ENCODE results near the gene TRIP6. TPM values are rescaled to one million over a fixed set of nuclear protein-coding genes. Genes with fewer than 3 reads are reported as not detected.

TRIP6 gene
- total RNA-seq, 2 experiments from 2014 or later: 33.6 to 35.8 TPM

DNA sequence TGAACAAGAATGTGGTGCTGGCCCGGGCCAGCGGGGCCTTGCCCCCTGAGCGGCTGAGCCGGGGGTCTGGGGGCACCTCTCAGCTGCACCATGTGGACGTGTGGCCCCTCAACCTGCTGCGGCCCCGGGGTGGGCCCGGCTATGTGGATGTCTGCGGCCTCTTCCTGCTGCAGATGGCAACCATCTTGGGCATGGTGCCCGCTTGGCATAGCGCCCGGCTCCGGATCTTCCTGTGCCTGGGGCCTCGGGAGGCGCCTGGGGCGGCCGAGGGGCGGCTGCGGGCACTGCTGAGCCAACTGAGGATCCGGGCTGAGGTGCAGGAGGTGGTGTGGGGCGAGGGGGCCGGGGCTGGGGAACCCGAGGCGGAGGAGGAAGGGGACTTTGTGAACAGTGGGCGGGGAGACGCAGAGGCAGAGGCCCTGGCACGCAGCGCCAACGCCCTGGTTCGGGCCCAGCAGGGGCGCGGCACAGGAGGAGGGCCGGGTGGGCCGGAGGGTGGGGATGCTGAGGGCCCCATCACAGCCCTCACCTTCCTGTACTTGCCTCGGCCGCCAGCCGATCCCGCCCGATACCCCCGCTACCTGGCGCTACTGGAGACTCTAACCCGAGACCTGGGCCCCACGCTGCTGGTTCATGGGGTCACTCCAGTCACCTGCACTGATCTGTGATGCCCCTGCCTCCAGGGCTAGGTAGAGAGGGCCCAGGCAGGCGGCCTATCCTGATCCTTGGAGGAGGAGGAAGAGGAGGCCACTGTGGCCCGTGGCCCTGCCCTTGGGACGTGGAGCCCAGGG, 1.1 kb upstream of the TRIP6 start:
- POLR2A ChIA-PET: interaction anchor here (0.6 to 1.1 kb wide), 3 partner anchors 9 to 451 kb away, joined by 3 to 8 read pairs (median 6); partner anchors contain the start of genes SLC12A9 and SRRT
- CTCF ChIA-PET: interaction anchor here (1.0 kb wide), 1 partner anchor 14 kb away, joined by 5 read pairs; the partner anchor contains the start of gene SLC12A9

DNA sequence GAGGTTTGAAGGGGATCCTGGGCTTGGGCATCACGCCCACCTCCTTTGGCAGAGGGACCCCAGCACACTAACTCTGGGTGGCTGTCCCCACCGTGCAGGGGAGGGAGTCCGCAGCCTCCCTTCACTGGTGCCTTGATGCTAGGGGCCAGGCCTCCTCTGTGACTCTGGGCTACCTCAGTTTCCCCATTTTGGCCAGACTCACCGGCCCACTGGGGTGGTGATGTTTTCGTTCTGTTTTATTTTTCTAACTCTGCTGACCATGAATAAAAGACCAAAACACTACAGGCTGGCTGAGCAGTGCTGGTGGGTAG, 503 bp upstream of the TRIP6 start:
- ChIA-PET POLR2A (interaction anchor here (0.6 to 1.1 kb wide), 3 partner anchors 8 to 452 kb away, joined by 3 to 8 read pairs (median 6); partner anchors contain the start of genes SLC12A9 and SRRT), CTCF (interaction anchor here (1.0 to 1.2 kb wide), 2 partner anchors 13 to 14 kb away, joined by 3 to 5 read pairs; partner anchors contain the start of gene SLC12A9)

DNA sequence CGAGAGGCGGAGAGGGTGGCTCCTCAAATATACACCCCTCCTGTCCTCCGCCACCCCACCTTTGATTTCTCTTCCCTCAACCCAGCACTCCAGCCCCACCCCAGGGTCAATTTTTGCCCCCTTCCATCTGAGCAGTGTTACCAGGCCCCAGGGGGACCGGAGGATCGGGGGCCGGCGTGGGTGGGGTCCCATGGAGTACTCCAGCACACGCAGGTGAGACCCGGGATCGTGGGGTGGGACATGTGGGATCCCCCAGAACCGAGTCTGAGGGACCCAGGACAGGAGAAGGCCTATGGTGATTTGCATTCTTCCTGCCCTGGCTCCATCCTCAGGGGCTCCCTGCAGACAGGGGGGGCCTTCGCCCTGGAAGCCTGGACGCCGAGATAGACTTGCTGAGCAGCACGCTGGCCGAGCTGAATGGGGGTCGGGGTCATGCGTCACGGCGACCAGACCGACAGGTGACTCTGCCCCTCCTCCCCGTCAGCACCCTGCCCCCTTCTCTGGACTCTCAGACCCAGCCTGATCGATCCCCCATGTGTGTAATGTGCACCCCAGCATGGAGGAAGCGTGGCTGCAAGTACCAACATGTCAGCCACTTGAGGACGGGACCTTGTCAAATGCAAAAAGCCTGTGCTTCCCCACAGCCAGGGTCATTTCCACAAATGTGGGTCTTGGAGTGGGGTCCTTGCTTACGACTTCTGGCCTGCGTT, 744 bp downstream of the TRIP6 start:
- ChIA-PET POLR2A (no interaction called here), CTCF (interaction anchor here (1.2 kb wide), 1 partner anchor 14 kb away, joined by 3 read pairs; no protein-coding TSS in a partner anchor)

DNA sequence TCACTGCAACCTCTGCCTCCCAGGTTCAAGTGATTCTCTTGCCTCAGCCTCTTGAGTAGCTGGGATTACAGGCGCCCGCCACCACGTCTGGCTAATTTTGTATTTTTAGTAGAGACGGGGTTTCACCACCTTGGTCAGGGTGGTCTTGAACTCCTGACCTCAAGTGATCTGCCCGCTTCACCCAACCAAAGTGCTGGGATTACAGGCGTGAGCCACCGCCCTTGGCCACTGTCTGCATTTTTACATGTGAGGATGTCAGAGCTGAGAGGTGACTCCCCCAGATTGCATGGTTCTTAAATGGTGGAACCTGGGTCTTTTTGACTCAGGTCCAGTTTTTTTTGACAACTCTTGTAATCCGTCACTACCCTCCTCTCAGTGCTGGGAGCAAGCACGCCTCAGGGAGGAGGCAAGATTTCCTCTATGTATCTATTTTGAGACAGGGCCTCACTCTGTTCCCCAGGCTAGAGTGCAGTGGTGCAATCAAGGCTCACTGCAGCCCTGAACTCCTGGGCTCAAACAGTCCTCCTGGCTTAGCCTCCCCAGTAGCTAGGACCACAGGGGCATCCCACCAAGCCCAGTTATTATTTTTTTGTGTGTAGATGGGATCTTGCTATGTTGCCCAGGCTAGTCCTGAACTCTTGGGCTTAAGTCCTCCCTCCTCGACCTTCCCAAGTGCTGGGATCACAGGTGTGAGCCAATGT, 6.6 kb downstream of the TRIP6 start:
- ChIA-PET POLR2A (interaction anchor here (4.9 kb wide), 1 partner anchor 15 kb away, joined by 71 read pairs; the partner anchor contains the start of gene UFSP1), CTCF (no interaction called here)

DNA sequence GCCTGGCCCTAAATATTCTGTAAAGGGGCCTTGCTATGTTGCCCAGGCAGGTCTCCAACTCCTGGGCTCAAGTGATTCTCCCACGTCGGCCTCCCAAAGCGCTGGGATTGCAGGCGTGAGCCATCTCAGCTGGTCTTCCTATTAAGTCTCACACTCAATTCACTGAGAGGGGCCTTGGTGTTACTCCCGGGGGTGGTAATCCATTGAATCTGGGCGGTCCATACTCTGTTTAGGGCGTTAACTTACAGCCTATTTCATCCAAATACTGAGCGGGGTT, 7.1 kb downstream of the TRIP6 start:
- ChIA-PET POLR2A (interaction anchor here (2.0 to 4.9 kb wide), 2 partner anchors 15 to 22 kb away, joined by 17 to 71 read pairs; partner anchors contain the start of genes SLC12A9 and UFSP1), CTCF (no interaction called here)

DNA sequence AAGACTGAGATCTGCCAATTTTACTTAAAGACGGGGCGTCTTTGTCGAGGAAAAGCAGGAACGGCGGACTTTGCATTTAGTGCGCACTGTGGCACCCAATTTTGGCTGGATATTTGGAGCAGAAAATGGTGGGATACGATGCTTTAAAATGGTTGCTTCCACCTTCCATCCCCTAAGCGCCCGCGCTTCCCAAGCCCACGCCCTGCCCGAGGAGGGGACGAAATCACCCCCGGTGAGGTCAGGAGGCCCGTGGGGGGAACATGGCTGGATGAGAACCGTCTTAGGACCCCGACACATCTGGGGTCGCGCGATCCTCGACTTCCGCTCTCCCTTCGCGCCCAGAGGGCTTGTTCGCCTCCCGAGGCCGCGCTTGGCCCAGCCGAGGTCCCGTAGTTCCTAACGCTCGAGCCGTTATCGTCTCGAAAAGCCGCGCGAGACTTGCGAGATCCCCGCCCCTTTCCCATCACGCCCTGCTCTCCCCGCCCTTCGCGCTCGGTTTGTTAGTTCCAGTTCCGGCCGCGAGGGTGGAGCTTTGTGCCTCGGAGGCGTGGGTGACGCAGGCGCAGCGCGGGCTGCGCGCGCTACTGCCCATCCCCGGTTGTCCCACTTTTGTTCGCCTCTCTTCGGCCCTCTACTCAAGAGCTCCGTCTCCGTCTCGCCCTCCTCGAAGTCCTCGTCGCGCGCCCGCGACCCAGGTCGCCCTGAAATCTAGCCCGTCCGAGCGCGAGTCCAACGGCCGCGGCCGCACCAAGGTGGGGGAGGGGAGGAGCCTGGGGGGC, 7.6 kb downstream of the TRIP6 start, which contains the start of gene SRRT:
SRRT (plus strand) TSS at position 527 of the 779 bp plus-strand sequence. CDS start 488 bp downstream, outside the sequence.
- ChIA-PET CTCF (interaction anchor here (1.0 to 3.6 kb wide), 3 partner anchors 13 to 23 kb away, joined by 3 to 25 read pairs (median 13); partner anchors contain the start of genes SLC12A9 and UFSP1), POLR2A (interaction anchor here (0.6 to 4.9 kb wide), 11 partner anchors 8 to 405 kb away, joined by 3 to 71 read pairs (median 6); partner anchors contain the start of genes POP7, SLC12A9, TRIM56 and TRIP6)

DNA sequence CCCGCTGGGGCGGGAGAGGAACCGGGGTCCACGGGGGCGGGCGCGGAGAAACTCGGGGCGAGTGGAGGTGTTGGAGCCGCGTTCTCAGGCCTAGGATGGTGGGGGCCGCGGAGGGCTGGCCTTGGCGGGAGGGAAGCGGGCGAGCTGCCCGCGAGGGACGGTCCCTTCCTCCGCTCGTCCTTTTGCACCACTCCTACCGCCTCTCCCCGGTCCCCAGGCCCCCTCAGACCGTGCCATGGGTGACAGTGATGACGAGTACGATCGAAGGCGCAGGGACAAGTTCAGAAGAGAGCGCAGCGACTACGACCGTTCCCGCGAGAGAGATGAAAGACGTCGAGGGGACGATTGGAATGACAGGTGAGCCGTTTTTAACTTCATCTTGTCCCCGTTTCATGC, 8.2 kb downstream of the TRIP6 start:
- ChIA-PET POLR2A (interaction anchor here (0.6 to 4.9 kb wide), 11 partner anchors 8 to 331 kb away, joined by 3 to 71 read pairs (median 6); partner anchors contain the start of genes POP7, SLC12A9, TRIM56 and TRIP6), CTCF (interaction anchor here (0.7 to 3.6 kb wide), 4 partner anchors 12 to 170 kb away, joined by 3 to 25 read pairs (median 8); partner anchors contain the start of genes POP7, SLC12A9 and UFSP1)

DNA sequence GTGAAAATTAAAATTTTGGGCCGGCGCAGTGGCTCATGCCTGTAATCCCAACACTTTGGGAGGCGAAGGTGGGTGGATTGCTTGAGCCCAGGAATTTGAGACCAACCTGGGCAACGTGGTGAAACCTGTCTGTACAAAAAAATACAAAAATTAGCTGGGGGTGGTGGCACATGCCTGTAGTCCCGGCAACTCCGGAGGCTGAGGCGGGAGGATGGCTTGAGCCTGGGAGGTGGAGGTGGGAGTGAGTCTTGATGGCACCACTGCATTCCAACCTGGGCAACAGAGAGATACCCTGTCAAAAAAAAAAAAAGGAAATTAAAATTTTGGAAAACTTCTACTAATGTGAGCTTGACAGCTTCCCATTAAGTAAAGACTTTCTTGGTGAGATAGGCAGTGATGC, 10.8 kb downstream of the TRIP6 start:
- ChIA-PET POLR2A (interaction anchor here (4.9 kb wide), 1 partner anchor 11 kb away, joined by 71 read pairs; the partner anchor contains the start of gene UFSP1), CTCF (interaction anchor here (0.6 to 3.6 kb wide), 5 partner anchors 26 to 1484 kb away, joined by 3 to 13 read pairs (median 4); partner anchors contain the start of gene SLC12A9)

DNA sequence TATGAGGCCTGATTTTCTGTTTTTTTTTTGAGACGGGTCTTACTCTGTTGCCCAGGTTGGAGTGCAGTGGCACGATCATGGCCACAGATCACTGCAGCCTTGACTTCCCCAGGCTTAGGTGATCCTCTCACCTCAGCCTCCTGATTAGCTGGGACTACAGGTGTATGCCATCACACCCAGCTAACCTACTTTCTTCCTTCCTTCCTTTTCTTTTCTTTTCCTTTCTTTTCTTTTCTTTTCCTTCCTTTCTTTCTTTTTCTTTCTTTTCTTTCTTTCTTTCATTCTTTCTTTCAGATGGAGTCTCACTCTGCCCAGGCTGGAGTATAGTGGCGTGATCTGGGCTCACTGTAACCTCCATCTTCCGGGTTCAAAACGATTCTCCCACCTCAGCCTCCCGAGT, 11.5 kb downstream of the TRIP6 start:
- CTCF ChIA-PET: interaction anchor here (0.7 to 1.3 kb wide), 3 partner anchors 11 to 1485 kb away, joined by 3 read pairs; partner anchors contain the start of gene UFSP1
- POLR2A ChIA-PET: interaction anchor here (4.9 kb wide), 1 partner anchor 10 kb away, joined by 71 read pairs; the partner anchor contains the start of gene UFSP1

DNA sequence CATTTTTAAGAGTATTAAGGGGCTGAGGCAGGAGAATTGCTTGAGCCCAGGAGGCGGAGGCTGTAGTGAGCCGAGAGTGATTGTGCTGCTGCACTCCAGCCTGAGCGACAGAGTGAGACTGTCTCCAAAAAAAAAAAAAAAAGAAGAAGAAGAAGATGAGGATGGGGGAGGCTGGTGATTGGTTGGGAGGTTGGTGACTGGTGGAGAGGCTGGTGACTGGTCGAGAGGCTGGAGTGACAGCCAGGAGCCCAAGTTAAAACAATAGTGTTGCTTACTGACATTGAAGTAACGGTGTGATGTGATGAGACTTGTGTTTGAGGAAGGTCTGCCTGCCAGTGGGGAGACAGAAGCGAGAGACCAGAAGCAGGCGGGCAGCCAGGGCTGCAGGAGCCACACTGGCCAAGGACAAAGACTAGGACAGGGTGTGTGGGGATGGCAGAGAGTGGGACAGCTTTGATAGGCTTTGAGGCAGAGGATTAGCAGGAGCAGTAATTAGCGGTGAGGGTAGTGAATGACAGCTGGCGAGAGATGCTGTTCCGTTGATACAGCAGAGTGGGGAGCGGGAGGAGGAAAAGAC, 12.6 kb downstream of the TRIP6 start:
- POLR2A ChIA-PET: no interaction called here
- CTCF ChIA-PET: interaction anchor here (1.4 kb wide), 1 partner anchor 10 kb away, joined by 4 read pairs; the partner anchor contains the start of gene UFSP1

DNA sequence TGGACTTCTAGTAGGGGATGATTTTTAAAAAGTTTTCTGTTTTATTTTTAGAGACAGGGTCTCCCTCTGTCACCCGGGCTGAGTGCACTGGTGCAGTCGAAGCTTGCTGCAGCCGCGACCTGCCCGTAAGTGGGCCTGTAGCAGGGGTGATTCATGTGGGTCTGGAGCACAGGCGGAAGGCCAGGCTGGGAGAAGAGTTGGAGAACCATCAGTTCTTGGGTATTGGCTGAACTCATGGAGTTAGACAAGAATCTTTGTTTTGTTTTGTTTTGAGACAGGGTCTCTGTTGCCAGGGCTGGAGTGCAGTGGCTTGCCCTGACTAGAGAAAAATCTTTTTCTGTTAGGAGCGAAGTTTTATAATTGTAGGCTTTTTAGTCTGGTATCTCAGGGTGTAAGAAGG, 13.5 kb downstream of the TRIP6 start:
- ChIA-PET POLR2A (no interaction called here), CTCF (interaction anchor here (1.4 to 1.6 kb wide), 2 partner anchors 9 to 29 kb away, joined by 4 read pairs; partner anchors contain the start of gene UFSP1)

DNA sequence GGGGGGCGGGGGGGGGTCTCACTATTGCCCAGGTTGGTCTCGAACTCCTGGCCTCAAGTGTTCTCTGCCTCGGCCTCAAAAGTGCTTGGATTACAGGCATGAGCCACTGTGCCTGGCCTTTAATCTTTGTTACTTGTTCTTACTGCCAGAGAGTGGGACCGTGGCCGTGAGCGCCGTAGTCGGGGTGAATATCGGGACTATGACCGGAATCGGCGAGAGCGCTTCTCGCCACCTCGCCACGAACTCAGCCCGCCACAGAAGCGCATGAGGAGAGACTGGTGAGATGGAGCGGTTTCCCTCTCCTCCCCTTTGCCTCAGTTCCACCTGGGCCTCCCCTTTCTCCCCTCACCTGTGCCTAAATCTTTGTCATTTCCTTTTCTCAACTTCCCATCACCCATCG, 13.9 kb downstream of the TRIP6 start:
- POLR2A ChIA-PET: no interaction called here
- CTCF ChIA-PET: interaction anchor here (1.4 to 1.6 kb wide), 2 partner anchors 9 to 29 kb away, joined by 4 read pairs; partner anchors contain the start of gene UFSP1

DNA sequence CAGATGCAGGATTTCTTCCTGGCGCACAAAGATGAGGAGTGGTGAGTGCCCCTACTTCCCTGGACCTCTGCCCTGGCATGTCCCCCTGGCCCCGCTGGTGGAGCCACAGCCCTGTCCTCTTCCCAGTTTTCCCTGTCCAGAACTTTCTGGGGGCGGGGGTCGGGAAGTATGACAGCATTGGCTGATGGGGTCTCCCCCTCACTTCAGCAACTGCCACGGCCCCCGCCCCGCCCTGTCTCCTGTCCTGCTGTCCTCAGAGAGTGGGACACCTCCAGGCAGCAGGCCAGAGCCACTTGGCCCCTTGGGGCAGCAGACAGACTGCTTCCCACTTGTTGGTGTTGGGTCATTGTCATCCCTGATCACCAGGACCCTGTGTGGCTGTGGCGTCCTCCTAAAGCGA, 15.0 kb downstream of the TRIP6 start:
- CTCF ChIA-PET: interaction anchor here (1.6 kb wide), 1 partner anchor 31 kb away, joined by 4 read pairs; no protein-coding TSS in a partner anchor
- POLR2A ChIA-PET: no interaction called here

DNA sequence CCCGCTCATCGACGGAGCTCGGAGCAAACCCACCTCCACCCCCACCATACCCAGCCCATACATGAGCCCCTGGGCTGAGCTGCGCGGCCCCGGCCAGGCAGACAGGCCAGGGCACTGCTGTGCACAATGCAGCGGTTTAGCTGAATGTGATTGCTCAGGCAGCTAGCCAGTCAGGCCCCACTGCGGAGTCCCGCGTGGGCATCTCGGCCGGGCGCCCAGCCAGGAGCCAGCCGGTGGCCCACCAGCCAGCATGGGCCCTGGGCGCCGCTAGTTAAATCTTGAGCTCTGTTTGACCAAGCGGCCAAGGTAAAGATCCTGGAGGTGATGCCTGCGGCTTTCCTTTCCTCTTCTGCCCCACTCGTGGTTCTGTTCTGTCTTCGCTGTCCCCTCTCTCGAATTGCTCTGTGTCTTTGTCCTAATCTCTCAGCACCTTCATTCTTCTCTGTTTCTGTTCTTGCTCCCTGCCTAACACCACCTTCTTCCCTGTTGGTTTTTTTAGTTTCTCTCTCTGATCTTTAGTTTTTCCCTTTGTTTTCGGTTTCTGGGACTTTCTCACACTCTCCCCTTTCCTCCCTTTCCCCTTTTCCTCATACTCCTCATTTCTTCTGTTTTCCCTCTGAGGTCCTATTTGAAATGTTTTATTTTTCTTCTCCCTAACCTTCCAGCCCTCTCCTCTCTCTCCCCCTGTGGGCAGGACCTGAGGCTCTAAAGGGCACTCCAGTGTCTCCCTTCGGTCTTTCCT, 15.8 kb downstream of the TRIP6 start:
- ChIA-PET POLR2A (no interaction called here), CTCF (no interaction called here)

DNA sequence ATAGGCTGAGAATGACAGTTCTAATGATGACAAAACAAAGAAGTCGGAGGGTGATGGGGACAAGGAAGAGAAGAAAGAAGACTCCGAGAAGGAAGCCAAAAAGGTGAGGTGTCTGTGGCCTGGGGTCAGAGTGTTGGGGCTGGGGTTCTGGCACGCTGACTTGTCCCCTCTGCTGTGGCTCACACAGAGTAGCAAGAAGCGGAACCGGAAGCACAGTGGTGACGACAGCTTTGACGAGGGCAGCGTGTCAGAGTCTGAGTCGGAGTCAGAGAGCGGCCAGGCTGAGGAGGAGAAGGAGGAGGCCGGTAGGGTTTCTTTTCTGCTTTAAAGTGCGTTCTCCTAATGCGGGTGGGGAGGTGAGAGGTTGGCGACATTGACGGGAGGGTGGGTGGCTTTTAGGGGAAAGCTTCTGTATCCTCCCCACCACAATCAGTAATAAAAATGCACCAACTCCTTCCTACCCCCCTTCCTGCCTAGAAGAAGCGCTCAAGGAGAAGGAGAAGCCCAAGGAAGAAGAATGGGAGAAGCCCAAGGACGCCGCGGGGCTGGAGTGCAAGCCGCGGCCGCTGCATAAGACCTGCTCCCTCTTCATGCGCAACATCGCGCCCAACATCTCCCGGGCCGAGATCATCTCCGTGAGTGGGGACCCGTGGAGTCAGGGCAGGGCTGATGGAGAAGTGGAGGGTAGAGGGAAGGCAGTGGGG, 17.7 kb downstream of the TRIP6 start:
- ChIA-PET CTCF (no interaction called here), POLR2A (interaction anchor here (1.2 kb wide), 1 partner anchor 10 kb away, joined by 3 read pairs; the partner anchor contains the start of gene SRRT)

DNA sequence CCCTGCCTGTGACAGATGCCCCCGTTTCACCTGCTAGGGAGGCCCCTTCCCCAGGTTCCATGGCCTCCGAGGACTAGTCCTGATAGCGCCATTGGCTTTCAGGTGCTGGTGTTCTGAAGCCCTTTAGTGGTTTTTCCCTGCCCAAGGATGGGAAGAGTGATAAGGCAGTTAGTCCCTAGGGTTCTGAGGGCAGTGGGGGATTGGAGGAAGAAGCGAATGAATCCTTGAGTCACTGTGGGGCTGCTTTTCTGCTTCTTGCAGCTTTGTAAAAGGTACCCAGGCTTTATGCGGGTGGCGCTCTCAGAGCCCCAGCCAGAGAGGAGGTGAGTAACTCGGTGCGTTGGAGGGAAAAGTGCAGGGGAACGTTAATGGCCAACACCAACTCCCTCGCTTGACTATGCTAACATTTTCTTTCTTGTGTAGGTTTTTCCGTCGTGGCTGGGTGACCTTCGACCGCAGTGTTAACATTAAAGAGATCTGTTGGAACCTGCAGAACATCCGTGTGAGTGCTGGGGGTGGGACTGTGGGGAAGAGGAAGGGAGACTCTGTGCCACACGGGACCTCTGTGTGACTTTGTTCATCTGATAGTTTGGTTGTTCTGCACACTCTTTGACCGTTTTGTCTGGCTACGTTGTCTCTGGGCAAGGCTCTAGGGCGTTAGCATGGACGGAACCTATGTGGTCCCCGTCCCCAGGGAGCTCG, 18.4 kb downstream of the TRIP6 start:
- CTCF ChIA-PET: interaction anchor here (4.6 kb wide), 1 partner anchor 10 kb away, joined by 25 read pairs; the partner anchor contains the start of gene SRRT
- POLR2A ChIA-PET: interaction anchor here (1.2 kb wide), 1 partner anchor 11 kb away, joined by 3 read pairs; the partner anchor contains the start of gene SRRT

All from activated CD8-positive, alpha-beta memory T cell treated with anti-CD3 and anti-CD28 coated beads for 36 hours (primary cell).